ENCODE results near the gene FUZ.

DNA sequence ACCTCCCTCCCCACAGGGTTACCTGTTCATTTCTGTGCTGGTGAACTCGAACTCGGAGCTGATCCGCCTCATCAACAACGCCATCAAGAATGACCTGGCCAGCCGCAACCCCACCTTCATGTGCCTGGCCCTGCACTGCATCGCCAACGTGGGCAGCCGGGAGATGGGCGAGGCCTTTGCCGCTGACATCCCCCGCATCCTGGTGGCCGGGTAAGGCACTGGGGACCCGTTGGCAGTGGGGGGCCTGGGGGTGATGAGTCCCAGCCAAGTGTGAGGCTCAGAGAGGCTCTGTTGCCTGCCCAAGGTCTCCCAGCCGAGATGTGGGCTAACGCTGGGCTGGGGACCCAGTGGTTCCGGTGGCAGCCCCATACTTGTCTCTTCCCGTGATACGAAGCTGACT is 30.6 kb downstream of the FUZ start:
- TF ChIP-seq, protein P1, sequence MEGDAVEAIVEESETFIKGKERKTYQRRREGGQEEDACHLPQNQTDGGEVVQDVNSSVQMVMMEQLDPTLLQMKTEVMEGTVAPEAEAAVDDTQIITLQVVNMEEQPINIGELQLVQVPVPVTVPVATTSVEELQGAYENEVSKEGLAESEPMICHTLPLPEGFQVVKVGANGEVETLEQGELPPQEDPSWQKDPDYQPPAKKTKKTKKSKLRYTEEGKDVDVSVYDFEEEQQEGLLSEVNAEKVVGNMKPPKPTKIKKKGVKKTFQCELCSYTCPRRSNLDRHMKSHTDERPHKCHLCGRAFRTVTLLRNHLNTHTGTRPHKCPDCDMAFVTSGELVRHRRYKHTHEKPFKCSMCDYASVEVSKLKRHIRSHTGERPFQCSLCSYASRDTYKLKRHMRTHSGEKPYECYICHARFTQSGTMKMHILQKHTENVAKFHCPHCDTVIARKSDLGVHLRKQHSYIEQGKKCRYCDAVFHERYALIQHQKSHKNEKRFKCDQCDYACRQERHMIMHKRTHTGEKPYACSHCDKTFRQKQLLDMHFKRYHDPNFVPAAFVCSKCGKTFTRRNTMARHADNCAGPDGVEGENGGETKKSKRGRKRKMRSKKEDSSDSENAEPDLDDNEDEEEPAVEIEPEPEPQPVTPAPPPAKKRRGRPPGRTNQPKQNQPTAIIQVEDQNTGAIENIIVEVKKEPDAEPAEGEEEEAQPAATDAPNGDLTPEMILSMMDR (IDR thresholded peaks at IDR 0.05; ENCODE audit: poor library complexity) = no peak
- no peak for TF ChIP-seq EZH2 (IDR thresholded peaks at IDR 0.05; ENCODE audit: borderline replicate concordance)
